Measurements from ENCODE around the gene CDA. TPM values are rescaled to one million over a fixed set of nuclear protein-coding genes. Genes with fewer than 3 reads are reported as not detected.
A peak's percentile ranks its signal among the peaks of the same experiment; 100 is the strongest.

The CDA gene
- total and polyA plus RNA-seq, 10 of the 15 experiments (the other 5 are each of a cell fraction or from before 2014, with no cell fraction given) = not detected

DNA sequence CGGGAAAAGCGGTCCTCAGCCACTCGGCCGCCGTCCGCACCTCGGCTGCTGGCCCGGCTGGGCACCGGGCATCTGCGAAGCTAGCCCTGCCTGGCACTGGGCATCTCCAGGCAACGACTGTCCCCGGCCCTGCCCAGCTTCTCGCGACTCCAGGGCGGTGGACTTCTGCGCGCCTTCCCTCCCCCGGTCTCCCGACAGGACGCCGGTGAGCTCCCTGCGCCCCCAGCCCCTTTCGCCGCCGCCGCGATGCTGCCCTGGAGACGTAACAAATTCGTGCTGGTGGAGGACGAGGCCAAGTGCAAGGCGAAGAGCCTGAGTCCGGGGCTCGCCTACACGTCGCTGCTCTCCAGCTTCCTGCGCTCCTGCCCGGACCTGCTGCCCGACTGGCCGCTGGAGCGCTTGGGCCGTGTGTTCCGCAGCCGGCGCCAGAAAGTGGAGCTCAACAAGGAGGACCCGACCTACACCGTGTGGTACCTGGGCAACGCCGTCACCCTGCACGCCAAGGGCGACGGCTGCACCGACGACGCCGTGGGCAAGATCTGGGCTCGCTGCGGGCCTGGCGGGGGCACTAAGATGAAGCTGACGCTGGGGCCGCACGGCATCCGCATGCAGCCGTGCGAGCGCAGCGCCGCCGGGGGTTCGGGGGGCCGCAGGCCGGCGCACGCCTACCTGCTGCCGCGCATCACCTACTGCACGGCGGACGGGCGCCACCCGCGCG is 36.0 kb upstream of the CDA start:
- ATAC-seq = no peak
- H2AFZ ChIP-seq (ENCODE audit: control insufficient read depth, low read depth, low read length) = no peak overlapping the region
- WGBS (ENCODE audit: insufficient coverage, insufficient replicate concordance, low lambda C conversion rate, missing lambda C conversion rate) = 17% methylated on average over 66 of the region's 82 CpGs
- in situ Hi-C loops (cut with MboI) = no loop called here
- FAIRE-seq = no peak
- H3K9me3 ChIP-seq (replicated peaks; ENCODE audit: control insufficient read depth, insufficient read depth, low read length) = no peaks in the 10 kb centered on the region
- H3K27me3 ChIP-seq (replicated peaks in 1 of 2; ENCODE audit: control insufficient read depth in 2 of 2, insufficient read depth in 2 of 2, low read length in 1 of 2) = peaks cover 5 to 10% of the 10 kb centered on the region in 2 experiments
- no peak overlapping the region for H3K27ac ChIP-seq (ENCODE audit: control insufficient read depth, insufficient read depth)
- H3K4me3 ChIP-seq = no peak overlapping the region
- H3K36me3 ChIP-seq (ENCODE audit: control insufficient read depth in 2 of 2, insufficient read depth in 2 of 2, low read length in 1 of 2) = no peaks in the 10 kb centered on the region
- no peak overlapping the region for H3K9ac ChIP-seq (ENCODE audit: control insufficient read depth, insufficient read depth, low read length)
- no peak for DNase-seq (ENCODE audit: low read depth, low spot score)
- POLR2A ChIA-PET = no interaction called here
- RAD21 ChIA-PET (ENCODE audit: unreplicated experiment) = no interaction called here
- no peaks in the 10 kb centered on the region for H4K20me1 ChIP-seq (ENCODE audit: control insufficient read depth, insufficient read depth)
- CTCF ChIA-PET = no interaction called here
- H3K79me2 ChIP-seq (ENCODE audit: control insufficient read depth, insufficient read depth, low read length) = no peaks in the 10 kb centered on the region
- SMC1A ChIA-PET (ENCODE audit: uncharacterized antibody, unreplicated experiment) = no interaction called here
- no peak overlapping the region for H3K4me2 ChIP-seq (ENCODE audit: control insufficient read depth, insufficient read depth)
- TF ChIP-seq JUND (IDR thresholded peaks at IDR 0.05; ENCODE audit: low read depth, low read length) (no peak), CTCF (IDR thresholded peaks at IDR 0.05 in 2 of 3, conservative IDR thresholded peaks at IDR 0.05 in 1 of 3; ENCODE audit: control insufficient read depth in 2 of 3, extremely low read depth in 1 of 3, insufficient read depth in 1 of 3, low read depth in 3 of 3, low read length in 3 of 3) (no peak), RCOR1 (conservative IDR thresholded peaks at IDR 0.05; ENCODE audit: low read depth, low read length) (no peak), SUZ12 (IDR thresholded peaks at IDR 0.05; ENCODE audit: unreplicated experiment) (peak; percentile 1), NFXL1 (IDR thresholded peaks at IDR 0.05; ENCODE audit: borderline replicate concordance) (no peak), SP1 (IDR thresholded peaks at IDR 0.05; ENCODE audit: low read depth, low read length) (no peak), RUNX3 (IDR thresholded peaks at IDR 0.05; ENCODE audit: low read length) (no peak)
- intact Hi-C loops (cut with micrococcal nuclease; ENCODE audit: unreplicated experiment) = no loop called here
- no TSS peak for BruUV-seq (replicated peaks)
- H3K4me1 ChIP-seq (ENCODE audit: control insufficient read depth, insufficient read depth, low read length) = no peaks in the 10 kb centered on the region
